Psoas muscle (tissue), 8 donors: ENCODE data around the gene VAV2. TPM values are rescaled to one million over a fixed set of nuclear protein-coding genes. Genes with fewer than 3 reads are reported as not detected.
A peak's percentile ranks its signal among the peaks of the same experiment; 100 is the strongest.

ENCODE experiments used
- ATAC-seq, 4 donors: fragments of 200-7000 bp; cut with Tn5 transposase; one replicate each; pipeline ENCODE4 v1.9.1; 2020; ENCODE audit warnings: moderate library complexity in 3 of 4, mild to moderate bottlenecking in 2 of 4
- DNase-seq, 2 donors: peaks; one replicate each; pipeline ENCODE4 v3.0.0-alpha.2; 2020
- H3K27ac ChIP-seq: fragments of 200-600 bp; one replicate; pipeline ENCODE4 v1.8.0; 2022
- H3K27me3 ChIP-seq, 3 donors: fragments of 200-600 bp in 1 of 3; one replicate each; pipeline versions ENCODE4 v1.6.1 to v1.8.0; 2013 to 2022; ENCODE audit warnings: low read length in 2 of 3, mild to moderate bottlenecking in 2 of 3, moderate library complexity in 1 of 3; ENCODE audit not compliant: insufficient read depth in 3 of 3
- H3K36me3 ChIP-seq, 2 donors: fragments of 200-600 bp in 1 of 2; one replicate each; pipeline versions ENCODE4 v1.6.1 to v1.8.0; 2013 to 2022; ENCODE audit warnings: low read depth in 1 of 2, mild to moderate bottlenecking in 1 of 2, moderate library complexity in 1 of 2; ENCODE audit not compliant: insufficient read depth in 1 of 2
- H3K4me1 ChIP-seq: fragments of 200-600 bp; one replicate; pipeline ENCODE4 v1.8.0; 2022
- H3K4me3 ChIP-seq: fragments of 200-600 bp; one replicate; pipeline ENCODE4 v1.8.0; 2022; ENCODE audit warnings: mild to moderate bottlenecking
- H3K9me3 ChIP-seq: fragments of 200-600 bp; one replicate; pipeline ENCODE4 v1.8.0; 2022
- CTCF ChIP-seq: fragments of 200-600 bp; IDR thresholded peaks from one replicate; pipeline ENCODE4 v1.8.0; 2022; ENCODE audit warnings: antibody characterized with exemption
- WGBS, 3 donors: extraction: QIAGEN DNeasy Blood & Tissue Kit; methylation state at CpG; one replicate each; pipeline versions ENCODE4 v1.1.6 to v1.1.7; 2013; 5-methylcytosine and 5-hydroxymethylcytosine counted together
- intact Hi-C, 2 donors: fragments of 100-400 bp; cut with DNase I; formaldehyde crosslinking; loops; one replicate each; pipeline versions ENCODE4 v1.11.0 to v1.14.2; 2022
- polyA plus RNA-seq, 3 donors: library from polyadenylated mRNA; stranded (reverse); fragments of 200-250 nt; gene quantifications; one replicate each; pipeline ENCODE4 v1.2.3, GENCODE V29; 2013
- total RNA-seq, 4 donors: library from RNA; stranded (reverse); fragmentation: NEBNext Ultra II Directional in 2 of 4; extraction: Animal tissue kit (Norgen Biotek cat#: 25700) in 2 of 4; gene quantifications; one replicate each; pipeline versions ENCODE4 v1.2.1 to v1.2.4, GENCODE V29; 2021 to 2023
- donor health status: healthy with polysubstance abuse.
- donor health status: DM: no; HTN: no; CAD: no; lungs with moderate emphysema.
- donor health status: Bipolar disorder and iron deficiency.
- donor health status: healthy.
- donor health status: DM: yes; HTN: yes; CAD: no.
- donor health status: DM: no; HTN: no; CAD: no.
- donor health status: DM: no; HTN: no; CAD: no.
- donor health status: DM: yes; HTN: yes; CAD: no.

VAV2 gene
- total and polyA plus RNA-seq, 7 donors, result 0.70 to 2.9 (median 1.4) TPM

- peak in 1 of 2 donors; percentile 27 for DNase-seq
These were observed 264.2 kb downstream of the VAV2 start for GRCh38 chr9:133727876-133728441.

GRCh38 chr9:133727277-133727875 lies 264.7 kb downstream of the VAV2 start:
- ATAC-seq, result no peak
- H3K4me1 ChIP-seq, result no peaks in the 10 kb centered on the region
- WGBS, 3 donors, result 73 to 77% (median 75%) methylated on average over 10 of the region's 10 CpGs
- H3K36me3 ChIP-seq, result no peaks in the 10 kb centered on the region
- no peak overlapping the region for H3K27ac ChIP-seq
- intact Hi-C loops, result loop anchor here (5.0 to 10.0 kb wide), 3 partner anchors 135 to 195 kb away; partner anchors contain the start of gene ADAMTSL2 (in 2 of the 2)
- no peaks in the 10 kb centered on the region for H3K9me3 ChIP-seq
- peak in 1 of 2 donors; percentile 41 for DNase-seq
- no peak for TF ChIP-seq CTCF
- H3K27me3 ChIP-seq, result peaks cover 0 to 3% (median 1%) of the 10 kb centered on the region in 3 donors
- no peak overlapping the region for H3K4me3 ChIP-seq

More at GRCh38 chr9:133727876-133728441, 264.2 kb downstream of the VAV2 start:
- Histone ChIP-seq H3K9me3 (no peaks in the 10 kb centered on the region), H3K36me3 (no peaks in the 10 kb centered on the region), H3K27ac (no peak overlapping the region), H3K4me1 (no peaks in the 10 kb centered on the region), H3K27me3 (peaks cover 0 to 3% (median 1%) of the 10 kb centered on the region in 3 donors), H3K4me3 (no peak overlapping the region)
- intact Hi-C loops, result loop anchor here (5.0 to 10.0 kb wide), 3 partner anchors 136 to 196 kb away; partner anchors contain the start of gene ADAMTSL2 (in 2 of the 2)
- no peak for ATAC-seq
- no peak for TF ChIP-seq CTCF
- WGBS, 3 donors, result 88 to 92% (median 92%) methylated on average over 14 to 18 of the region's 18 CpGs

GRCh38 chr9:133726401-133727276 lies 265.5 kb downstream of the VAV2 start:
- DNase-seq, result peak in 1 of 2 donors; percentile 59
- Histone ChIP-seq H3K9me3 (no peaks in the 10 kb centered on the region), H3K4me1 (no peaks in the 10 kb centered on the region), H3K36me3 (no peaks in the 10 kb centered on the region), H3K4me3 (no peak overlapping the region), H3K27ac (no peak overlapping the region), H3K27me3 (peaks cover 0 to 3% (median 1%) of the 10 kb centered on the region in 3 donors)
- 73 to 80% (median 73%) methylated on average over 13 to 14 of the region's 14 CpGs for WGBS, 3 donors
- ATAC-seq, result peak in 3 of 4 donors; percentile 44 to 66 (median 54)
- TF ChIP-seq CTCF, result peak; percentile 47
- intact Hi-C loops, result loop anchor here (5.0 to 10.0 kb wide), 3 partner anchors 134 to 194 kb away; partner anchors contain the start of gene ADAMTSL2 (in 2 of the 2)

GRCh38 chr9:133725886-133726285 lies 266.2 kb downstream of the VAV2 start:
- no peak for DNase-seq
- H3K27me3 ChIP-seq, result peaks cover 0 to 3% (median 1%) of the 10 kb centered on the region in 3 donors
- H3K9me3 ChIP-seq, result no peaks in the 10 kb centered on the region
- intact Hi-C loops, result loop anchor here (5.0 to 10.0 kb wide), 3 partner anchors 134 to 194 kb away; partner anchors contain the start of gene ADAMTSL2 (in 2 of the 2)
- no peaks in the 10 kb centered on the region for H3K36me3 ChIP-seq
- H3K4me3 ChIP-seq, result no peak overlapping the region
- ATAC-seq, result no peak
- WGBS, 3 donors, result 77 to 83% (median 81%) methylated on average over 7 of the region's 7 CpGs
- no peak overlapping the region for H3K27ac ChIP-seq
- TF ChIP-seq CTCF, result no peak
- H3K4me1 ChIP-seq, result no peaks in the 10 kb centered on the region
